GM12891 (cell line): ENCODE data around the gene ZNF672.

Experiments used
- POLR2A ChIP-seq: IDR thresholded peaks from 2 replicates; pipeline ENCODE4 v1.6.1; 2011; ENCODE audit warnings: low read depth, low read length, control low read depth
- POLR2AphosphoS5 ChIP-seq: IDR thresholded peaks from 2 replicates; pipeline ENCODE4 v1.6.1; 2011; ENCODE audit warnings: low read depth, low read length, control low read depth
- SPI1 ChIP-seq: IDR thresholded peaks from 2 replicates; pipeline ENCODE4 v1.6.1; 2011; ENCODE audit warnings: low read depth, low read length, control low read depth
- TAF1 ChIP-seq: IDR thresholded peaks from 2 replicates; pipeline ENCODE4 v1.6.1; 2011; ENCODE audit warnings: low read depth, low read length, control low read depth

DNA sequence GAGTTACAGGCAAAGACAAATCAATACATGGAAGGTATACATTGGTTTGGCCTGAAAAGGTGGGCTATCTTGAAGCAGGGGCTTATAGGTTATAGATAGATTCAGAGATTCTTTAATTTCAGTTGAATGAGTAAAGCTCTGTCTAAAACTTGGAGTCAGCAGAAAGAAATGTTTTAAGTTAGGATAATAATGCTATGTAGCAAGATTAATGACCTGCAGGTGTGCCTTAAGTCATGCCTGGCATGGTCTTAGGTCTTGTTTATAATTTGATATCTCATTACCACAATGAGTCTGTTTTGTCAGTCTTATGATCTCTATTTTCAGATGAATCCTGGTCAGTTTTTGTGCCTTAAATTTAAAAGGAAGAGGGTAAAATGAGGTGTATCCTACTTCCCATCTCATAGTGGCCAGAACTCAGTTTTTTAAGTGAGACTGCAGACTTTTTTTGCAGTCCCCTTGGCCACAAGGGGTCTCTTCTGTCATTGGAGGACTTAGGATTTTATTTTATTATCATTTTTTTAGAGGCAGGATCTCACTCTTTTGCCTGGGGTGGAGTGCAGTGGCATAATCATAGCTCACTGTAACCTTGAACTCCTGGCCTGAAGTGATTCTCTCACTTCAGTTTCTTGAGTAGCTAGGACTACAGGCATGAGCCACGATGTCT is 46.7 kb downstream of the ZNF672 start:
- no peak for TF ChIP-seq POLR2A
- no peak for TF ChIP-seq TAF1
- TF ChIP-seq SPI1: no peak
- TF ChIP-seq POLR2AphosphoS5: no peak
